Measurements from ENCODE around the gene MCOLN1. TPM values are rescaled to one million over a fixed set of nuclear protein-coding genes. Genes with fewer than 3 reads are reported as not detected.
"Not testable (repeated sequence)": the region's sequence is repeated elsewhere in the genome, so short reads cannot be mapped to it uniquely, and the experiment has no call there.

MCOLN1 gene
- total RNA-seq, 1 donor from 2014 or later = 5.4 TPM

DNA sequence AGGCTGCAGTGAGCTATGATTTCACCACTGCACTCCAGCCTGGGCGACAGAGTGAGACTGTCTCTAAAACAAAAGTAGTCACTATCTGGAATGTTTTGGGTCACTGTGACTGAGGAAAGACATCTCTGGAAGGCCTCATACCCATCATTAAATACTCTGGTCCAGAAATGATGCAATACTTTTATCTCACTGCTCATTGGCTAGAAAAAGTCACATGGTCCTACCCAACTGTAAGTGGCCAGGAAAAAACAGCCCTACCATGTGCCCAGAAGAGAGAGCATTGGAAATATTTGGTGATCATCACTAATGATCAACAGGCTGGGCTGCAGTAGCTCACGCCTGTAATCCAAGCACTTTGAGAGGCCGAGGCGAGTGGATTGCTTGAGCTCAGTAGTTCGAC is 42.9 kb downstream of the MCOLN1 start:
- DNase-seq (ENCODE audit: low read depth in 2 of 2) = no peak

- DNase-seq (ENCODE audit: low read depth in 2 of 2) = no peak
These were observed 48.3 kb downstream of the MCOLN1 start for GRCh38 chr19:7570761-7571160.

DNA sequence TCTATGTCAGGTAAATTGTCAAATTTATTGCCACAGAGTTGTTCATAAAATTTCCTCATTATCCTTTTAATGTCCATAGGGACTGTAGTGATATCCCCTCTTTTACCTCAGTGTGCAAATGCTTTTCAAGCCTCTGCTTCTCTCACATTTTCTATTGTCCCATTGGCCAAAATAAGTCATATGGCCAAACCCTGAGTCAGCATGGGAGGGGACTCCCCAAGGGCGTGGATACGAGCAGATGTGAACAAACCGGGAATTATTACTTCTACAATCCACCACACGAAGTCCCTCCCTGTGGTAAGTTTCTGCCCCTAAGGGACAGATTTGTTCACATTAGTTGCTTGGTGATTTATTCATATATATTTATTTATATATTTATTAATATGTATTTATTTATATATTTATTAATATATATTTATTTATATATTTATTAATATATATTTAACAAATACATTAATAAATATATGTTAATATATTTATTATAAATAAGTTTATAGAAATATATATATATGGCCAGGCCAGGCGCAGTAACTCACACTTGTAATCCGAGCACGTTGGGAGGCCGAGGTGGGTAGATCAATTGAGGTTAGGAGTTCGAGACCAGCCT is 53.1 kb downstream of the MCOLN1 start:
- DNase-seq (ENCODE audit: low read depth in 2 of 2) = no peak

- DNase-seq (ENCODE audit: low read depth in 2 of 2) = not testable (repeated sequence)
These were observed 55.0 kb downstream of the MCOLN1 start for GRCh38 chr19:7577422-7577821.

DNA sequence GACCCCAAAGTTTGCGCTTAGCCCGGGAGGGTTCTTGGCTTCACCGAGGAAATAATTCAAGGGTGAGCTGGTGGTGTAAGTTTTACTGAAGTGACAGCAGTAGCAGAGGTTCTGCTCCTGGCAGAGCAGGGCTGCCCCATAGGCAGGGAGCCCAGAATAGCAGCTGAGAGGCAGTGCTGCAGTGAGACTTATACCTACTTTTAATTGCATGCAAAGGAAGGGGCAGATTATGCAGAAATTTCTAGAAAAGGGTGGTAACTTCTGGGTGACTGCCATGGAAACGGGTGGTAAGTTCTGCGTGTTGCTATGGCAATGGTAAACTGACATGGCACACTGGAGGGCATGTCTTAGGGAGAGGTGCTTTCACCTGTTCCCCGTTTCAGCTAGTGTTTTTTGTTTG is 55.7 kb downstream of the MCOLN1 start:
- DNase-seq (ENCODE audit: low read depth in 2 of 2) = no peak

- no peak for DNase-seq (ENCODE audit: low read depth in 2 of 2)
These were observed 56.8 kb downstream of the MCOLN1 start for GRCh38 chr19:7579182-7579581.

DNA sequence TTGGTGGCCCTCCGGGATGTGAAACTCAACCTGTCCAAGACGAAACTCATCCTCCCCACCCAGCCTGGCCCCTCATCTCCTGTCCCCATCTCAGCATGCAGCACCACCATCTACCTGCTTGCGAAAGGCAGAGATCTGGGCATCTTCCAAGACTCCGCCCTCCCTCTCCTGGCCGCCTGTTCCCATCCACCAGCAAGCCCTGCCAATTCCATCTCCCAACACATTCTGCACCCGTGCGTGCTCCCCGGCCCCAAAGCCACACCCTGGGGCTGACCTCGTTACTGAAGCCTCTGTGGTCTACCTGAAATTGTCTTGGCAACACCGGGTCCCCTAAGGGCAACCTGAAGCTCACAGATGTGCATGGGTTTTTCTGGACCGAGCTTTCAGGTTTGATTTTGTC is 60.0 kb downstream of the MCOLN1 start:
- no peak for DNase-seq (ENCODE audit: low read depth in 2 of 2)

Other genes starting within 250 kb of the MCOLN1 start
- 28.0 and 42.9 TPM in 2 replicates for gene INSR, start 228.2 kb upstream of the MCOLN1 start, total RNA-seq
- 16.8 and 19.4 TPM in 2 replicates for gene ARHGEF18, start 173.7 kb upstream of the MCOLN1 start, total RNA-seq
- 1.3 and 1.6 TPM in 2 replicates for gene PEX11G, start 33.6 kb upstream of the MCOLN1 start, total RNA-seq
- gene ZNF358, start 6.5 kb upstream of the MCOLN1 start, total RNA-seq = 10.7 and 12.9 TPM in 2 replicates
- gene PNPLA6, start 13.1 kb downstream of the MCOLN1 start, total RNA-seq = 59.9 and 88.3 TPM in 2 replicates
- gene CAMSAP3, start 73.2 kb downstream of the MCOLN1 start, total RNA-seq = under 0.01 TPM in 2 replicates
- gene XAB2, start 106.9 kb downstream of the MCOLN1 start, total RNA-seq = 15.7 and 17.3 TPM in 2 replicates
- 37.0 and 40.1 TPM in 2 replicates for gene PET100, start 107.2 kb downstream of the MCOLN1 start, total RNA-seq
- gene PCP2, start 111.1 kb downstream of the MCOLN1 start, total RNA-seq = not detected in 2 replicates
- gene STXBP2, start 114.5 kb downstream of the MCOLN1 start, total RNA-seq = 23.3 and 29.8 TPM in 2 replicates
- not detected in 2 replicates for gene RETN, start 146.4 kb downstream of the MCOLN1 start, total RNA-seq
- not detected in 2 replicates for gene MCEMP1, start 154.5 kb downstream of the MCOLN1 start, total RNA-seq
- 63.4 and 82.5 TPM in 2 replicates for gene TRAPPC5, start 158.2 kb downstream of the MCOLN1 start, total RNA-seq
- not detected in 2 replicates for gene FCER2, start 179.5 kb downstream of the MCOLN1 start, total RNA-seq
- not detected in 2 replicates for gene CLEC4G, start 209.5 kb downstream of the MCOLN1 start, total RNA-seq
- gene CD209, start 224.9 kb downstream of the MCOLN1 start, total RNA-seq = not detected in 2 replicates
- gene CLEC4M, start 240.6 kb downstream of the MCOLN1 start, total RNA-seq = 8.5 and 15.3 TPM in 2 replicates